PFSK-1 (cell line): ENCODE measurements around the gene KMT2C.

Source experiments
- POLR2AphosphoS5 ChIP-seq: IDR thresholded peaks from 2 replicates; pipeline ENCODE4 v1.6.1; 2012; ENCODE audit warnings: low read depth, mild to moderate bottlenecking, control low read depth, low read length, moderate library complexity
- REST ChIP-seq, 2 experiments: IDR thresholded peaks; 2 replicates each; pipeline versions ENCODE4 v1.6.1 to v1.8.0; 2011 to 2012; ENCODE audit warnings: low read depth in 2 of 2, low read length in 2 of 2, control low read depth in 1 of 2, inconsistent platforms in 1 of 2, mild to moderate bottlenecking in 1 of 2, moderate library complexity in 1 of 2; ENCODE audit not compliant: insufficient read depth in 1 of 2
- SIN3A ChIP-seq: IDR thresholded peaks from 2 replicates; pipeline ENCODE4 v1.6.1; 2012; ENCODE audit warnings: mild to moderate bottlenecking, low read length, moderate library complexity, borderline replicate concordance; ENCODE audit not compliant: insufficient read depth
- TAF1 ChIP-seq: IDR thresholded peaks from 2 replicates; pipeline ENCODE4 v1.6.1; 2012; ENCODE audit warnings: low read length, control low read depth, borderline replicate concordance; ENCODE audit not compliant: insufficient read depth

GRCh38 chr7:152403726-152404125 lies 32.1 kb downstream of the KMT2C start:
- TF ChIP-seq TAF1 (no peak), POLR2AphosphoS5 (no peak), REST (IDR thresholded peaks at IDR 0.05; ENCODE audit: insufficient read depth in 1 of 2, low read depth in 2 of 2, low read length in 2 of 2) (no peak), SIN3A (no peak)
